Measurements from ENCODE around the gene FGFR2. TPM values are rescaled to one million over a fixed set of nuclear protein-coding genes. Genes with fewer than 3 reads are reported as not detected.

The FGFR2 gene
- total RNA-seq, 2 experiments from 2014 or later, result not detected

- ATAC-seq (no peak), DNase-seq (no peak)
- CTCF ChIA-PET, result no interaction called here
- Mint-ChIP-seq H3K27me3 (no peaks in the 10 kb centered on the region), H3K27ac (no peak overlapping the region), H3K4me1 (ENCODE audit: low read depth) (no peaks in the 10 kb centered on the region), H3K36me3 (ENCODE audit: low read depth) (no peaks in the 10 kb centered on the region), H3K4me3 (no peak overlapping the region), H3K9me3 (no peaks in the 10 kb centered on the region)
- intact Hi-C loops (cut with micrococcal nuclease), result no loop called here
- no peak for TF ChIP-seq CTCF (IDR thresholded peaks at IDR 0.05)
- POLR2A ChIA-PET, result no interaction called here
Observed at GRCh38 chr10:121541450-121542120, 56.7 kb downstream of the FGFR2 start.

GRCh38 chr10:121540732-121541395 is 57.4 kb downstream of the FGFR2 start:
- intact Hi-C loops (cut with micrococcal nuclease), result no loop called here
- no peak for TF ChIP-seq CTCF (IDR thresholded peaks at IDR 0.05)
- Mint-ChIP-seq H3K4me1 (ENCODE audit: low read depth) (no peaks in the 10 kb centered on the region), H3K4me3 (no peak overlapping the region), H3K36me3 (ENCODE audit: low read depth) (no peaks in the 10 kb centered on the region), H3K9me3 (no peaks in the 10 kb centered on the region), H3K27me3 (no peaks in the 10 kb centered on the region), H3K27ac (no peak overlapping the region)
- ChIA-PET CTCF (no interaction called here), POLR2A (no interaction called here)
- ATAC-seq (no peak), DNase-seq (no peak)

- H3K4me3 Mint-ChIP-seq, result no peak overlapping the region
- no peaks in the 10 kb centered on the region for H3K4me1 Mint-ChIP-seq (ENCODE audit: low read depth)
- ATAC-seq, result no peak
- intact Hi-C loops (cut with micrococcal nuclease), result no loop called here
- TF ChIP-seq CTCF (IDR thresholded peaks at IDR 0.05), result no peak
- no peak for DNase-seq
- POLR2A ChIA-PET, result no interaction called here
- H3K27me3 Mint-ChIP-seq, result no peaks in the 10 kb centered on the region
- H3K36me3 Mint-ChIP-seq (ENCODE audit: low read depth), result no peaks in the 10 kb centered on the region
- H3K9me3 Mint-ChIP-seq, result no peaks in the 10 kb centered on the region
- CTCF ChIA-PET, result no interaction called here
- H3K27ac Mint-ChIP-seq, result no peak overlapping the region
Observed at GRCh38 chr10:121539786-121540185, 58.5 kb downstream of the FGFR2 start.

GRCh38 chr10:121536310-121536913 is 61.8 kb downstream of the FGFR2 start:
- ChIA-PET POLR2A (no interaction called here), CTCF (no interaction called here)
- no peak overlapping the region for H3K27ac Mint-ChIP-seq
- no peak for TF ChIP-seq CTCF (IDR thresholded peaks at IDR 0.05)
- H3K9me3 Mint-ChIP-seq, result no peaks in the 10 kb centered on the region
- intact Hi-C loops (cut with micrococcal nuclease), result no loop called here
- H3K4me1 Mint-ChIP-seq (ENCODE audit: low read depth), result no peaks in the 10 kb centered on the region
- no peaks in the 10 kb centered on the region for H3K36me3 Mint-ChIP-seq (ENCODE audit: low read depth)
- ATAC-seq, result no peak
- H3K27me3 Mint-ChIP-seq, result no peaks in the 10 kb centered on the region
- H3K4me3 Mint-ChIP-seq, result no peak overlapping the region
- DNase-seq, result no peak

- no peak overlapping the region for H3K4me3 Mint-ChIP-seq
- intact Hi-C loops (cut with micrococcal nuclease), result no loop called here
- TF ChIP-seq CTCF (IDR thresholded peaks at IDR 0.05), result no peak
- H3K27ac Mint-ChIP-seq, result no peak overlapping the region
- POLR2A ChIA-PET, result no interaction called here
- no peaks in the 10 kb centered on the region for H3K4me1 Mint-ChIP-seq (ENCODE audit: low read depth)
- ATAC-seq (no peak), DNase-seq (no peak)
- H3K36me3 Mint-ChIP-seq (ENCODE audit: low read depth), result no peaks in the 10 kb centered on the region
- no peaks in the 10 kb centered on the region for H3K27me3 Mint-ChIP-seq
- CTCF ChIA-PET, result no interaction called here
- H3K9me3 Mint-ChIP-seq, result no peaks in the 10 kb centered on the region
Observed at GRCh38 chr10:121535381-121535780, 62.9 kb downstream of the FGFR2 start.

All from activated CD8-positive, alpha-beta T cell treated with anti-CD3 and anti-CD28 coated beads for 36 hours (primary cell).